IPS-NIHi7 (cell line): Measurements from ENCODE around the gene CRYBB3.
"Not testable (repeated sequence)": the region's sequence is repeated elsewhere in the genome, so short reads cannot be mapped to it uniquely, and the experiment has no call there.

Experiments used
- DNase-seq: peaks from one replicate; pipeline ENCODE4 v3.0.0; 2012; ENCODE audit warnings: mixed read lengths; ENCODE audit errors: extremely low spot score

Gene CRYBB3

DNA sequence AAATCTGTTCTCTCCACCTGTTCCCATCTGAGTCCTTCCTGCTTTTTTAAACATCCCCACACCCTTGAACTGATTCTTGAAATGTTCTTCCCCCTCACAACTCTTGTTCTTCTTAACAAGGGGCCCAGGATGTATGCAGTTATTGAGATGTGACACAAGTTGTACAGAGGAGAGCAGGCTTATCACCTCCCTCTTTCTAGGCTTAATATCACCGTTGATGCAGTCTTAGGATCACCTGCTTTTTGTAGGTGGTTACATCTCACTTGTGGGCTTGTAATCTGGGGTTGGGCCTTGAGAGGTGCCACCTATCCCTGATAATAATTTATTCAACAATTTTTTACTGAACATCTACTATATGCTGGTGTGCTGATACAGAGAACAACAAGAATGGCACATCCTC is 6.2 kb downstream of the CRYBB3 start:
- DNase-seq, result no peak

DNA sequence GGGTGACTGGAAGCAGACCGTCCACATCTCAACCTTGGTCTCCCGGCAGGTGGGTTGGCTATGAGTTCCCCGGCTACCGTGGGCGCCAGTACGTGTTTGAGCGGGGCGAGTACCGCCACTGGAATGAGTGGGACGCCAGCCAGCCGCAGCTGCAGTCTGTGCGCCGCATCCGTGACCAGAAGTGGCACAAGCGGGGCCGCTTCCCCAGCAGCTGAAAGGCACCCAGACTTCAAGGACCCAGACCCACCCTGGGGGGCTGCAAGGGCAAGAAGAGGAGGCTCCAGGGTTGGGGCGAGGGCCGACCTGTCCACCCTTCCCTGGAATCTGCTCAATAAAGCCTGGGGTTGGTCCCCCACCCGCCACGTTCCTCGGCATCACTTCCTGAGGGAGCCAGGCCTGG is 7.3 kb downstream of the CRYBB3 start:
- DNase-seq, result no peak

DNA sequence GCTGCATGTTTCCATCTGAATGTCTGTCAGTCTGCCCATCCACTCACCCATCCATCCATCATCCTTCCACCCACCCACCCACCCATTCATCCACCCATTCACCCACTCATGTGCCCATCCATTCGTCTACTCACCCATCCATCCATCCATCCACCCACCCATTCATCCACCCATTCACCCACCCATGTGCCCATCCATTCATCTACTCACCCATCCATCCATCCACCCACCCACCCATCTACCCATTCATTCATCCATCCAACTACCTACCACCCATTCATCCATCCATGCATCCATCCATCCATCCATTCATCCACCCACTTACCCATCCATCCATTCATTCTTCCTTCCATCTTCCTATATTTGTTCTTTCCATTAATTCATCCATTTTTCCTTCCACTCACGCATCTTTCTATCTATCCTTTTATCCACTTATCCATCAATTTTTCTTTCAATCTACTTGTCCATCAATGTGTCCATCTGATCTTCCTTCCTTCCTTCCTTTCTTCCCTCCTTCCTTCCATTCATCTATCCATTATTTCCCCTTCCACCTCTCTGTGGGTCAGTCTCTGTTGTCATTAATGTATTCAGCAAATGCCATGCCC is 8.0 kb downstream of the CRYBB3 start:
- no peak for DNase-seq

DNA sequence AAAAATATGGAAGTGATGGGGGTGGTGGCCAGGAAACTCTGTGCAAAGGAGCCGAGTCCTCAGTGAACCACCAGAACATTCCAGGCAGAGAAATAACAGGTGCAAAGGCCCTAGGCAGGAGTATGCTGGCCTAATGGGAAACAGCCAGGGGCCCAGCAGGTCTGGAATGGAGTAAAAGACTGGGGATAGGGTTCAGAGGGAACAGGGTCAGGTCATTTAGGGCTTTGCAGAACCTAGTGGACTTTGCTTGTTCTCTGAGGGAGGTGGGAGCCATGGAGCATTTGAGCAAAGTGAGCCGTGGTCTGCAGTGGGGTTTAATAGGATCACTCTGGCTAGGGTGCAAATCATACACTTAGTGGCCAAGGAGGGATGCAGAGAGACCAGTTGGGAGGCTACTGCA is 8.7 kb downstream of the CRYBB3 start:
- no peak for DNase-seq

DNA sequence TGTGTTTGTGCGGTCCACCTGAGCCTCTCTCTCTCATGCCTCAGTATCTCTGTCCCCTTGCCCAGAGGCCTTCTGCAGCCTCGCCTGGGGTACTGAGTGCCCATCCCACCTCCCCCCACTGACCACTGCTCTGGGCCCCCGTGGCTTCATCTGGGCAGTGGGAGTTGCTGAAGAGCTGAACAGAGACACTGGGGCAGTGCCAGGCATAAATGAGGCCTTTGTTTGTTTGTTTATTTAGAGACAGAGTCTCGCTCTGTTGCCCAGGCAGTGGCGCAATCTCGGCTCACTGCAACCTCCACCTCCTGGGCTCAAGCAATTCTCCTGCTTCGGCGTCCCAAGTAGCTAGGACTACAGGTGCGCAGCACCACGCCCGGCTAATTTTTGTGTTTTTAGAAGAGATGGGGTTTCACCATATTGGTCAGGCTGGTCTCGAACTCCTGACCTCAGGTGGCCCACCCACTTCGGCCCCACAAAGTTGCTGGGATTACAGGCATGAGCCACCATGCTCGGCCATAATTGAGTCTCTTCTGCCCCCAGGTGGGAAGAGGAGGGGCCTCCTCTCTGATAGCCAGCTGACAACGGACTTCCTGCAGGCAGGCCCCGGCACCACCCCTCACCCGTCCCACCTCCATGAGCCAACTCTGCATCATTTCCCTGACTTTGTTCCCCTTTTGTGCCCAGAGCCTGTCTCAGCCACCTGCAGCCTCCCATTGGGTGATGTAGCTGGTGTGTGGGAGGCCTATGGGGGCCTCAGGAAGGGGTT is 9.3 kb downstream of the CRYBB3 start:
- DNase-seq, result no peak

DNA sequence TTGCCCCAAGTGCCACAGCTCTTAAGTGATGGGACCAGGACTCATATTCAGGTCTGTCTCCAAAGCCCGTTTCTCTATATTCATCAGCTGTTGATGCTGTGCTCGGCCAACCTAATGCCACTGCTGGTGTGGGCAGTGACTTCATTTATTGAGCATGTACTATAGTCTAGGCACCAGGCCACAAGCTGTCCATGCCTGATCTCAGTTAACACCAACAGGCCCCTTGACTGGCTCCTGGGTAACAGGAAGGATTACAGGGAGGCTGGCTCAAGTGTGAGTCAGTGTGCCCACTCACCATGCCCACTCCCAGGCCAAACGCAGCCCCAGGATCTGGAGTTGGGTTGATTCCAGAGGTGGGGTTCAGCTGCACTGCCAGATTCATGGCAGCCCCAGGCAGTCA is 11.1 kb downstream of the CRYBB3 start:
- no peak for DNase-seq

DNA sequence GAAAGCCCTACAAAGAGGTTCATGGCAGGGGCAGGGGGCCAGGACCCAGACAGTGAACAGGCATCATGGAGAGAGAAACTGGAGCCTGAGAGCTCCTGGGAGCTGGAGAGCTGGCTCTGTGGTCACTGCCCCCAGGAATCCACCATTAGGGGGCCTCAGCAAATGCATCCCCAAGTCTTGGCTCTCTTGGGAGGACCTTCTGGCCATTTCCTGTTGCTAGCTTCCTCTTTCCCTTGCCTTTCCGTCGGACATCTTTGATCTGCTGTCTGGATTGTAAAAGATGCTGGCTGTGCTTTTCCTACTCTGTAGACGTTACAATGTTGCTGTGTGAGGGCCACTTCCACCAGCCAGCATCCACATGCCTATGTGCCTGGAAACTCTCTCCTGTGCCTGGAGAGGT is 12.7 kb downstream of the CRYBB3 start:
- no peak for DNase-seq

DNA sequence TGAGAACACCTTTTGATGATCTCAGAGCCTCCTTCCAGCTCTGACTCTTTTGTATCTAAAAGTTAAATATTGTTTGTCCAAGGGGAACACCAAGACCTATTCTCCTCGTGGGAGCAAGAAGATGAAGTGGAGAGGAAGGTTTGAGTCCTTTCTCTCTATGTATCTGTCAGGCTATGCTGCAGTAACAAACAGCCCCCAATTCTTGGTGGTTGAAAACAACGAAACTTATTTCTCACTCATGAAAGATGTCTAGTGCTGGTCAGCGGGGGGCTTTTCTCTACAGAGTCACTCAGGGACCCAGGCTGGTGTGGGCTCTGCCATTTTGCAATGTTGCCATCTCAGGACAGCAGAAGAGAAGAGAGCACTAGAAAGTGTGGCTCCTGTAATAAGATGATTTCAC is 13.6 kb downstream of the CRYBB3 start:
- DNase-seq, result no peak

DNA sequence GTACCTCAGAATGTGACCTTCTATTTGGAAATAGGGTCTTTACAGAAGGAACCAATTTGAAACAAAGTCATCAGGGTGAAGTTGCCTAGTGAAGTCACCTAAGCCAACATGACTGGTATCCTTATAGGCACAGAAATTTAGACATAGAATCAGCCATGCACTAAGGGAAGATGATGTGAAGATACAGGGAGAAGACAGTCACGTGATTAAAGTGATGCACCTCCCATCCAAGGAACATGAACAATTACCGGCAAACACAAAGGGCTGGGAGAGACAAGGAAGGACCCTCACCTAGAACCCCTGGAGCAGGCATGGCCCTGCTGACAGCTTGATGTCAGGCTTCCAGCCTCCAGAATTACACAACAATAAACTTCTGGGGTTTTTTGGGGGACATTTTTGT is 16.6 kb downstream of the CRYBB3 start:
- no peak for DNase-seq

DNA sequence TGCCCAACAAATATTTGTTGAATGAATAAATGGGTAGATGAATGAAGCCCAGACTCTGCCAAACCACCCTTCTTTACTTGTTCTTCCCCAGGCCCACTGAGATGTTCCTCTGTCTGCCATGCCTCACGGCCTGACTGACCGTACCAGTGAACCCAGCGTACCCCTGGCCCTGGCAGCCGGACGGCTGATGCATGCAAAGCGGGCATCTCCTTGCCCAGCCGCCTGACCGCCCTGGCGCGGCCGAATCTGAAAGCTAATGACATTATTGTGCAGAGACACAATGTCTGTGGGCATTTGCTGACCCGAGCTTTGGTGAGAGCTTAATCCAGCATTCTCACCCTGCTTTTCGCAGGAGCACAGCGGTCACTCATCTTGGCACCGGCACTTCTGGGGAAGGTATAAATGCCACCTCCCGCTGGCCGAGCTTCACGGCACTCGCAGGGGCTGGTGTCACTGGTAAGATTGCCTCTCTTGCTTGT is 19.6 kb downstream of the CRYBB3 start, which contains the start of gene CRYBB2:
CRYBB2 (plus strand) TSS at position 429 of the 479 bp plus-strand sequence. CDS start 1,791 bp downstream, outside the sequence.
- DNase-seq, result no peak

DNA sequence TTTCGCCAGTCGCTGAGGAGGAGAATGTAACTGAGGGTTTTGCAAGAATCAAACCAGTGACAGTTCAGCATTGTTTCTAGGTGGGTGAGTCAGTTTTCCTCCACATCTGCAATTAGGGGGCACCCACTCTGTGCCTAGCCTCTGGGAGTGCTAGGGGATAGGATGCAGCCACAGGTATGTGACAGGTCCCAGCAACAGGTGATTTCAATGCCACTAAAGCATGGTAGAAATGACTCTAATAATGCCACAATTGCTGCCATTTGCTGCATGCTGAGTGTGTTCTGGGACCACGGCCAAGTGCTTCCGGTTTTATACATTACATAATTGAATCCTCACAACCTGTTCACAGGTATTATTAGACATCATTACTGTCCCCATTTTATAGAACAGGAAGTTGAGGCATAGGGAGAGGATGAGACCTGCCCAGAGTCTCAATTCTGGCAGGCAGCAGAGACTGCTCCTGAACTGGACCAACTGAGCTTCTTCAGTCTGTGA is 20.3 kb downstream of the CRYBB3 start:
- no peak for DNase-seq

DNA sequence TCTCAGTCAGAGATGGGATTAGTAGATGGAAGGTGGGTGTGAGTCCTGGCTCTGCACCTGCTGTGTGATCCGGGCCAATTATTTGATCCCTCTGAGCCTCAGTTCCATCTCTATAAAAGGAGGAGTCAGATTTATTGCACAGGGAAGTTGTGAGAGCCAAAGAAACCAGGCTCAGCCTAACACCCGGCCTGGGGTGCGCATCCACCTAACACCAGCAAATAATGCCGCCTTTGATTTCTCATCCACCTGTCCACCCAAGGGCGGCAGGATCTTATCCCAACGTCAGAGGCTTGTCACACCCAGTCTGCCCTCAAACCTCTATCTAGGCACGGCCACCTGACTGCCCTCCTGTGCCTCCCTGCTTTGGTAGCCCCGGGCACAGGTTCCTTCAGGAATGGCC is 22.1 kb downstream of the CRYBB3 start:
- DNase-seq, result no peak

DNA sequence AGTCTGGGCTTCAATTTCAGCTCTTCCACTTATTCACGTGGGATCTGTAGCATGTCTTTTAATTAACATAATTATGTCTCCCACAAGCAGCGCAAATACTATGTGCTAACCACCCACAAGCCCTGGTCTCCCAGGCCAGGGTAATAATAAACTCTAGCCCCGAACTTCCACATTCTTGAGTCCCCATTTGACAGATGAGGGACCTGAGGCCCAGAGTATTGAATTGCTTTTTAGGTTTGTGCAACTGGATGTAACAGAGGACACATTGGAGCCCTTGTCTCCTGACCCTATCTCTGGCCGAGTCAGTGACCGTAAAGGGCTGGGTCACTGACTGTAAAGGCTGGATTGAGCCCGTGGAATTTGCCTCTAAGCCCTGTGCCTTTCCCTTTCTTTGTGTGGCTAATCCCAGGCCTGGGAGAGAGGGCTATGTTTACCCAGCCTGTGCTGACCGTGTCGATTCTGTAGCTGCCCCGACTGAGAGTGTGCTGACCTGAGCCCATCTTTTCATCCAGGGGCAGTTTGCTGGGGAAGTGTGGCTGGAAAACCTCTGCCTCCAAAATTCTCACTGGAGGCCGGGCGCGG is 23.7 kb downstream of the CRYBB3 start:
- no peak for DNase-seq

DNA sequence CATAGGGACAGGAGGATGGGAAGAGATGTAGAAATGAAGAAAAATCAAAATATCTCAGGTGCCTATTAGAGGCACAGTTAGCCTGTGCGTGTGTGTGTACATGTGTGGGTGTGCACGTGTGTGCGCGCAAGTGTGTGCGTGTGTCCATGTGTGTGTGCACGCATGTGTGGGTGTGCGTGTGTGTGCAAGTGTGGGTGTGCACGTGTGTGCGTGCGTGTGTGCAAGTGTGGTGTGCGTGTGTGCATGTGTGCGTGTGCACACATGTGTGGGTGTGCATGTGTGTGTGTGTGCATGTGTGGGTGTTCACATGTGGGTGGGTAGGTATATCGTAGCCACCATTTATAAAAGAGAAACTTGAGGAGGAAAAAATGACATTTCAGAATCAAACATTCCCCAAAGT is 29.2 kb downstream of the CRYBB3 start:
- DNase-seq, result no peak

DNA sequence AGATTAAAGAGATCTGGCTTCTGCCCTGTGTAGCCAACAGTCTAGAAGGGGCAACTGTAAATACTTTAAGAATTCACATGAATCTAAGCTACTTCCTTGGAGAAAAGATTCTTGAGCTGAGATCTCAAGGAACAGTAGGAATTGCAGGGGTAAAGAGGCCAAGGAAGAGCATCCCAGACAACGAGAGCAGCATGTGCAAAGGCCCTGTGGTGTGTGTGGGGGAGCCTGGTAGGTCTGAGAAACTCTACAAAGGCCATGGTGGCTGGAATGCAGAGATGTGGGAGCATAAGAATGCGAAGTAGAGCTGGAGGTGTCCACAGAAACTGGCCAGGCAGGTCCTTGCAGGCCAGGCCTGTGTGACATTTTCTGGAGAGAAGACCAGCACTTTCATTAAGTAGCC is 31.1 kb downstream of the CRYBB3 start:
- not testable (repeated sequence) for DNase-seq

DNA sequence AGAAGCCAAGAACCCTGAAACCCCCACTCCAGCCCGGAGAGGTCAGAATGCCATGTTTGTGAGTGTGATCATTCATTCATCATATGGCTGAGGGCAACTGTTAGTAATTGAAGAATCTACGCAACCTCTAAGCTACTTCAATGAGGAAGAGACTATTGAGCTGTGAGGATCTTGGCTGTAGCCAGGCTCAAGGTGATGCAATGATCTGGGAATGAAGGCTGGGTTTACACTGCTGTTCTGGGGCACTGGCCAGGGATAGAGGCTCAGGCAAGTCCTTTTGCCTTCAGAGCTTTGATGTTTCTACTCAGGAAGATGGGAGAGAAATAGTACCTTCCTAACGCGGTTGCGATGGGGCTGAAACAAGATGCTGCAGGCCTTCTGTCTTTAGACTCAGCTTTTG is 32.6 kb downstream of the CRYBB3 start:
- DNase-seq, result no peak

DNA sequence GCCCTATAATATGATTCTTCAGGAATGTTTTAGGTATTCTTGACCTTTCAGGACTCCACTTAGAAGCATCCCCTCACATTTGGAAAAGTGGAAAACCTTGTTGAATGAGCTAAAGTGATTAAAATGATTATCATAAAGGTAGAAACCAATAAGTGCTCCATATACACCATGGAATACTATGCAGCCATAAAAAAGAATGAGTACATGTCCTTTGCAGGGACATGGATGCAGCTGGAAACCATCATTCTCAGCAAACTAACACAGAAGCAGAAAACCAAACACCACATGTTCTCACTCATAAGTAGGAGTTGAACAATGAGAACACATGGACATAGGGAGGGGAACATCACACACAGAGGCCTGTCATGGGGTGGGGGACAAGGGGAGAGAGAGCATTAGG is 34.0 kb downstream of the CRYBB3 start:
- DNase-seq, result not testable (repeated sequence)

DNA sequence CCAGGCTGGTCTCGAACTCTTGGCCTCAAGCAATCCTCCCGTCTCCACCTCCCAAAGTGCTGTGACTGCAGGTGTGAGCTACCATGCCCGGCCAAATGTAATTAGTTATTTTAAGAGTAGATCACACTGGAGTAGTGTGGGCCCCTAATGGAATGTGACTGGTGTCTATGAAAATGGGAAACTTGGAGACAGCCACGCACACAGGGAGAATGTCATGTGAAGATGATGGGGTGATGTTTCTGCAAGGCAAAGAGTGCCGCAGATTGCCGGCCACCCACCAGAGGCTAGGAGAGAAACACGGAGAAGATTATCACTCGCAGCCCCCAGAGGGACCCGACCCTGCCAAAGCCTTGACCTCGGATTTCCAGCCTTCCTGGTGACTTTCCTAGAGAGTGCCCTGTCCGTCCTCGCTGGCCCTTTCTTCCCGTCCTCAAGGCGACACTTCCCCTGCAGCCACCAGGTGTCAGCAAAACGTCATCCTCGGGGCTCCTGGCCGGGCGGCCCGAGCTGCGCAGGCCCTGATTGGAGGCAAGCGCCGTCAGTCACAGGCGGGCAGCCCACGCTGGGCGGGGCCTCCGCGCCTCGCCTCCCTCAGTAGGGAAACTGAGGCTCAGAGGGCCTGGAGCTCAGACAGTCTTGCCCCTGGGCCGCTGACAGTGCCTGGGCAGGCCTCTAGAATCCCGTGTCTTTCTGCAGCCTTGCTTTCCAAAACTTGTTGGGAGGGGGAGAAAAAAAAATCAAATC is 36.1 kb downstream of the CRYBB3 start:
- peak; percentile 100 for DNase-seq

DNA sequence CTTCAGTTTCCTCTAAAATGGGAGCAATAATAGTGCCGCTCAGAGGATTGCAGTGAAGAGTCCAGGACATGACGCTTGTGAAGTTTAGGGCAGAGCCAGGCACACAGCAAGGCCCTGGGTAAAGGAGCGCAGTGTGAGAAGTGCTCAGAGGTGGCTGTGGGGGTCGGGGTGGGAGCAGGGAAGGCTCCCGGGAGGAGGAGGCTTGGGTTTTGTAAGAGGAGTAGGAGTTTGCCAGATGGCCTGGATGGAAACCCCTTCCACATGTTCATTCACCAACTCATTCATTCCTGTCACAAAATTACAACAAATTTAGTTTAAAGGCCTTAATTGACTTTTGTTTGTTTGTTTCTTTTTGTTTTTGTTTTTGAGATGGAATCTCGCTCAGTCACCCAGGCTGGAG is 36.8 kb downstream of the CRYBB3 start:
- no peak for DNase-seq

DNA sequence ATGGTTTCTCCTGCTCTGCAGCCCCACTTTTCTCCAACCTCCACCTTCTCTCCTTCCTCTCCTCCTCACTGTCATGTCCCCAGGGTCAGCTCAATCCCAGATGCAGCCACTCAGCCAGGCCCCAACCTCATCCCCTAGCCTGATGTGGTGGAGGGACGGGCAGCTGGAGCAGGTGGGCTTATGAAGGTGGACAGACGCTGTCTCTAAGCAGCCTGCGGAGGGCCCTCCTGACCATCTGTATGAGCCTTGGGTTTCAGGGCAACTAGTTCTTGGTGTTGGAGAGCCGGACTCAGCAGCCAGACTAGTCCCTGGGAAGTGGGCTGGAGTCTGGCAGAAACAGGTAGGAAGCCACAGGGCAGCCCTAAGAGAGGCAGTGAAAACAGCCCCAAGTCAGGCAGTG is 37.8 kb downstream of the CRYBB3 start:
- DNase-seq, result no peak

DNA sequence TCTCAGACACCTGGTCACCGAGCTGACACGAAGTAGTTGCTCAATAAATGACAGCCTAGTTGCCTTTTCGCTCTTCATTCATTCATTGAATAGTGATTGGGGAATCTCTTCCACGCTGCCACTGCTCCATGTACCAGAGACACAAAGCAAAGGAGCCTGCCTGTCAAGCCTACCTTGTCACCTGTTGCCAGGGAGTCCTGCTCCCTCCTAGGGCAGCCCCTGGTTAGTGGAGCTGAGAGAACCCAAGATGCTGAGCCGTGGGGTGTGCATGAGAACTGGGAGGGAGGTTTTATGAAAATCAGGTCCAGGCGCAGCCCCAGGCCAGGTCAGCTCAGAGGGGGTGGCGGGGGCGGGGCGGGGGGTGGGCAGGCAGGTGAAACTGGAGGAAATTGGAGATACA is 38.4 kb downstream of the CRYBB3 start:
- not testable (repeated sequence) for DNase-seq

DNA sequence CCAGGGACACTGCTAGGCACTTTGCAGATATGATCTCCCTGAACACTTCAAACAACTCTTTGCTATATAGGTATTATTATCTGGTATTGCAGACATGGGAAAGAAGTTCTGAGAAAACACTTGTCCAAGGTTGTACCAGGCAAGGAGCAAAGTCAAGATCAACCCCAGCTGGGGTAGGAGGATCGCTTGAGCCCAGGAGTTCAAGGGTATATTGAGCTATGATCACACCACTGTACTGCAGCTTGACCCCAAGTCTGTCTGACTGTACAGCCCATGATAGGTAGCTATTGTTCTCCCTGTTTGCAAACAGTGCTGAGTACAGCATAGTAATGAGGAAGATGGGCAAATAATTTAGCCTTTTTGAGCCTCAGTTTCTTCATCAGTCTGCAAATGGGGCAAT is 55.5 kb downstream of the CRYBB3 start:
- not testable (repeated sequence) for DNase-seq
